A172 (cell line): ENCODE measurements around the gene SYPL2. TPM values are rescaled to one million over a fixed set of nuclear protein-coding genes. Genes with fewer than 3 reads are reported as not detected.
"Not testable (repeated sequence)": the region's sequence is repeated elsewhere in the genome, so short reads cannot be mapped to it uniquely, and the experiment has no call there.

Source experiments
- DNase-seq: peaks from one replicate; pipeline ENCODE4 v3.0.0-alpha.2; 2015; ENCODE audit warnings: low spot score
- total RNA-seq: library from RNA; depleted of rRNA; stranded (reverse); fragments of >200 nt; shearing (Covaris generic); gene quantifications from 2 replicates; pipeline ENCODE4 v1.2.3, GENCODE V29; 2014

Gene SYPL2
- total RNA-seq, 1 experiment from 2014 or later = not detected

DNA sequence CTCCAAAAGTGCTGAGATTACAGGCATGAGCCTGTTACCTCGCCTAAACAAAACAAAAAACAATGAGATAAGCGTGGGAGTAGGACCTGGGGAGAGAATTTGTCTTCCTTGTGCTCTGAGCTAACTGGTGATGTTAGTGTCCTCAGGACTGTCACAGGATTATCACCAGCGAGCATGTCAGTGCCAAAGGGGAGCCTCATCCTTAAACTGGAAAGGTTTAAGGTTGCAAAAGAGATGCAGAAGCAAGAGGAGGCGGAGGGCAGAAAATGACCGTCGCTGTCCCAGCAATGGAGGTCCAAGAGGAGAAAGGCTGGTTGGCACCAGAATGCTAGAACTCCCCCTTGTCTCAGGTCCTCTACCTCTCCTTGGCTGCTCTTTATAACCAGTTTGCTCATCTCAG, 3.9 kb downstream of the SYPL2 start:
- no peak for DNase-seq

DNA sequence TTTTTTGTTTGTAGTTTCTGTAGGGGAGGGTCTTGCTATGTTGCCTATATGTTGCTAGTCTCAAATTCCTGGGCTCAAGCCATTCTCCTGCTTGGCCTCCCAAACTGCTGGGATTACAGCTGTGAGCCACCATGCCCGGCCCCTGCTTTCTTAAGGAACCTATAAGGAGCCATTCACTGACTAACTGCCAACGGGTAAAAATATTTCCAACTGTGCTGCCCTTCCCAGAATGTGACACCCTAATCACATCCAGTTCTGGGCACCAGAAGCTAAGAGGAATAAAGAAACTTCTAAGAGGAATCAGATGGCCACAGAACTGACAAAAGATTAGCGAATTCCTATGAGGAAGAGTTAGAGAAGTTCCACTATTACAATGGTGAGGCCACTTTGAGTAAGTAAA, 6.4 kb downstream of the SYPL2 start:
- DNase-seq = no peak

DNA sequence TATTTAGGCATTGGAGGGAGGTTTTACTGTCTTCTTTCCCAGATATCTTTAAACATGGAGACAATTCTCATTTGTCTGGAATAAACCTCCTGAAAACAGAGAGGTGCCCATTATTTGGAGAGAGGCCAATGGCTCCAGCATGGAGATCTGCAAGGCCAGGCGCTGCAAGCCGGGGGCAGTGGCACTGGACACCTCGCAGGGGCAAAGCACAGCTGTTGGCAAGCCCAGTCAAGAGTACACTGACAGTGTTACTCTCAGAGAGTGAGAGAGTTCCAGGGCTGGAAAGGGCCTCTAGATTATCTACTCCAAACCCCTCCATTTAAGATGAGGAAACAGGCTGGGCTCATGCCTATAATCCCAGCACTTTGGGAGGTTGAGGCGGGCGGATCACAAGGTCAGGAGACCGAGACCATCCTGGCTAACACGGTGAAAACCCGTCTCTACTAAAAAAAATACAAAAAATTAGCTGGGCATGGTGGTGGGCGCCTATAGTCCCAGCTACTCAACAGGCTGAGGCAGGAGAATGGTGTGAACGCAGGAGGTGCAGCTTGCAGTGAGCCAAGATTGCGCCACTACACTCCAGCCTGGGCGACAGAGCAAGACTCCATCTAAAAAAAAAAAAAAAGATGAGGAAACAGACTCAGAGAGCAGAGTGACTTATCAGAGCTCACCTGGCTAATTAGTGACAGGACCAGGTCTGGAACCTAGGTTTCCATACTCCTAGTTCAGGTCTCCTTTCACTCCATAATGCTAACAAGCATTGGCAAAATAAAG, 7.1 kb downstream of the SYPL2 start:
- not testable (repeated sequence) for DNase-seq

DNA sequence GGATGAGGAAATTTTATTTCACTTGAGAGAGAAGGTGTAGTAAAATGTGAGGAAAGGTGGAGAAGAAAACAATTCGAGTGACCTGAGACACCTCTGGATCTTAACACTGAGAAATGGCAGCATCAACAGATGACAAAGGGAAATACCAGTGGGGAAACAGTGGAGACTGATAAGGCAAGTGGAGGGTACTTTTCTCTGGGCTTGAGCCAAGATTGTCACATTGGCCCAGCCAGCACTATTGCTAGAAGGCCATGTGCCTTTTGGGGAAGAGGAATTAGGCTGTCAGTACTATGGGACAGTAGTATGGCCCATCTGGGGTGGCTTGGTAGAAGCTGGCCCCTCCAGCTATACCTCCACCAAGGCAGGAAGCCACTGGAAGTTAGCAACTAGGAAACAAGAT, 8.4 kb downstream of the SYPL2 start:
- DNase-seq = no peak

DNA sequence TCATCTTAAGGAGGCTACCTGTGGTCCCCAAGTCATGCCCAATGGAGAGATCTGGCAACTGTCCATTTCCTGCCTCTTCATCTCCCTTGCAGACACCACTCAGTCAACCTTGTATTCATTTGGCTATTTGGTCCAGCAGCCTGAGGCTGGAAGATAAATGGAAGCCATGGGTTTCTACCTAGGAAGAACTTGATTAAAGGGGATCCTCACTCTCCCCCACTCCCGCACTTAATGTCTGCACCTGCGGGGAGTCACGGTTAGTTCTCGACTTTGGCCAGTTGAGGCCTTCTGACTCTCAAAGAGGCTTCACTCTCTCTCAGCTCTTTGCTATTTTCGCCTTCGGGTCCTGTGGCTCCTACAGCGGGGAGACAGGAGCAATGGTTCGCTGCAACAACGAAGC, 8.9 kb downstream of the SYPL2 start:
- no peak for DNase-seq

DNA sequence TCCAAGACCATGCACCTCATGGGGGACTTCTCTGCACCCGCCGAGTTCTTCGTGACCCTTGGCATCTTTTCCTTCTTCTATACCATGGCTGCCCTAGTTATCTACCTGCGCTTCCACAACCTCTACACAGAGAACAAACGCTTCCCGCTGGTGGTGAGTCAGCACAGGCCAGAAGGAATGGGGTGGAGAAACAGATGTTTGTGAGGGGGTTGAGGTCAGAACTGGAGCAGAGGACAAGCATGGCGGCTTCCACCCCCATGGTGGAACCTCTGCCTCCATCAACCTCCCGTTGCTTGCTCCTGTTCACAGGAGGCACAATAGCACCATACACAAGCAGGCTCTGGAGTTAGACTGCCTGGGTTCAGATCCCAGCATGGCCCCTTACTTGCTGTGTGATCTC, 10.5 kb downstream of the SYPL2 start:
- no peak for DNase-seq

DNA sequence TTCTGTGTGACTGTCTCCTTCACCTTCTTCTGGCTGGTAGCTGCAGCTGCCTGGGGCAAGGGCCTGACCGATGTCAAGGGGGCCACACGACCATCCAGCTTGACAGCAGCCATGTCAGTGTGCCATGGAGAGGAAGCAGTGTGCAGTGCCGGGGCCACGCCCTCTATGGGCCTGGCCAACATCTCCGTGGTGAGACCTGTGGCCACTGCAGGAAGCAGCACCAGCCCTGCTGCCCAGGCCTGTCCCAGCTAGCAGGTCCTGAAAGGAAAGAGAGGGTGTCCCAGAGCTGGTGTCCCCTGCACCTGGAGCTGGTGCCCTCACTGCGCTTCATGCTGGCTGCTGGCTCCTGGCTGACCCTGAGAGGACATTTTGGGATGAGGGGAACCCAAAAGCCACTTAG, 11.5 kb downstream of the SYPL2 start:
- DNase-seq = no peak

DNA sequence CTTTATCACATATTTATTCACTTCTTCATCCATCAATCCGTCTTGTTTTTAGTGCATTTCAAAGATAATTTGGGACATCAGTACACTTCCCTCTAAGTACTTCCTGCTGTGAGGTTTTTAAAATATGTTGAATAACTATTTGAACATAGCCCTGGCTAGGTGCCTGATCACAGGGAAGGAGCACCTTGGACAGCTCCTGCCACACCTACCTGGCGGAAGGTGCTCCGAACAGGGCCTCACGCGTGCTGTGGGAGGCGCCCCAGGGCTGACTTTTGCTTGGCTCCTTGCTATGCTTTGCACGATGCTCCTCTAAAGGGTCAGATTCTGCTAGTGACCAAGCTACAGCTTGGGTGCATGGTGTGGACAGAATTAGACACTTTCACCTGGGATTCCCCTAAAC, 12.5 kb downstream of the SYPL2 start:
- DNase-seq = no peak

DNA sequence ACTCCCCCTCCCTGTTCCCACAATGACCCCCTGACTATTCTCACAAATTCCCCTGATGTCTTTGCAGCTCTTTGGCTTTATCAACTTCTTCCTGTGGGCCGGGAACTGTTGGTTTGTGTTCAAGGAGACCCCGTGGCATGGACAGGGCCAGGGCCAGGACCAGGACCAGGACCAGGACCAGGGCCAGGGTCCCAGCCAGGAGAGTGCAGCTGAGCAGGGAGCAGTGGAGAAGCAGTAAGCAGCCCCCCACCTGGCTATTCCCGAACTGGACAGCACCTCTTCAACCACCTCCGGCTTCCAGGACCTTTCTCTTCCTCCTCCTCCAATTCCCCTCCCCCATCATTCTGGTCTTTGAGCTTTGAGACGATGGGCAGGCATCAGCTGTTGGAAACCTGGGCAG, 13.0 kb downstream of the SYPL2 start:
- no peak for DNase-seq

DNA sequence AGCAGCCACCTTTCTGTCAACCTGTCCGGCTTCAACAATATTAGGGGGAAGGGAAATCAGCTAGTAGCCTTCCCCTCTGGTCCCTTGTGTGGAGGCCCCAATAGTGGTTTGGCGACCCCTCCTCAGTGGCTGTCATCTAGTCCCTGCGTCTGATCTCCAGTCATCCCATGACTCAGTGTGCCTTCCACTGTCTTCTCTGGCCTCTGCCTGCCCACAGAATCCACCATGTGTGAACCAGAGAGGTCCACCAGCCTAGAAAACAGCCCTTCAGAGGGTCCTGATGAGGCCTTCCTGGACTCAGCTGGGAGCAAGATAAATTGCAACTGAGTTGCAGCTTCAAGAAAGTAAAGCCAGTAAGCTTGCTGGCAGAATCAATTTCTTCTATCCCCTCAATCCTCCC, 13.6 kb downstream of the SYPL2 start:
- no peak for DNase-seq

DNA sequence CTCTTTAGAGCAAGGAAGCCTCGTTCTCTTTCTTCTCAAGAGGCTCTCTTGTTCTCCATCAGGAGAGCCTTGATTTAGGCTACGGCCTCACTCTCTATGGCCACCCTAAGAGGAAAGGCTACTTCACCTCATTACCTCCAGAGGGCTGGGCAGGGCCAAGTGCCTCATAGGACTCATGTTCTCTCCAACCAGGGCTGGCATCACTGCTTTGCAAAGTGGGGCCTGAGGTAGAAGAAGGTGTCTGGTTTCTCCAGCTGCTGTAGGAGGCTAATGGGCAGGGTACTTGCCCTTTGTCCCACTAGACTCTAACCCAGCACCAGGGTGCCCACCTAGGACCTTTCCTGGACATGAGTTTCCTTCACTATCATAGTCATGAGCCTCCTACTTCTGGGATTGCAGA, 15.3 kb downstream of the SYPL2 start:
- DNase-seq = no peak

DNA sequence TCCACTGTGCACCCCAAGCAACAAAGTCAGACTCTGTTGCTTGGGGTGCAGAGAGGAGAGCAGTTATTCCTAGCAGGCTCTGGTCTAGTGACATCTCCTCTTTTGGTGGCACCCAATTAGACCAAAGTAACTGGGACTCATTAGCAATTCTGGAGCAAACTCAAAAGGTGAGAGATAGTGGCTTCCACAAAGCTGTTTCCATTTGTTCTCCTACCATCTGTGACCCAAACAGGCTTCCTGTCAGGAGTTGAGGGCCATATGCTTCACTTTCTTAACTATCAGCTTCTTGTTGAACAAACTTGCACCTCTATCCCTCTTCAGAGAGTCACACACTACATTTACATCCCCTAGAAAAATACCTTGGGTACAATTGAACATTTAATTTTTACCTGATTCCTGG, 15.9 kb downstream of the SYPL2 start:
- no peak for DNase-seq

DNA sequence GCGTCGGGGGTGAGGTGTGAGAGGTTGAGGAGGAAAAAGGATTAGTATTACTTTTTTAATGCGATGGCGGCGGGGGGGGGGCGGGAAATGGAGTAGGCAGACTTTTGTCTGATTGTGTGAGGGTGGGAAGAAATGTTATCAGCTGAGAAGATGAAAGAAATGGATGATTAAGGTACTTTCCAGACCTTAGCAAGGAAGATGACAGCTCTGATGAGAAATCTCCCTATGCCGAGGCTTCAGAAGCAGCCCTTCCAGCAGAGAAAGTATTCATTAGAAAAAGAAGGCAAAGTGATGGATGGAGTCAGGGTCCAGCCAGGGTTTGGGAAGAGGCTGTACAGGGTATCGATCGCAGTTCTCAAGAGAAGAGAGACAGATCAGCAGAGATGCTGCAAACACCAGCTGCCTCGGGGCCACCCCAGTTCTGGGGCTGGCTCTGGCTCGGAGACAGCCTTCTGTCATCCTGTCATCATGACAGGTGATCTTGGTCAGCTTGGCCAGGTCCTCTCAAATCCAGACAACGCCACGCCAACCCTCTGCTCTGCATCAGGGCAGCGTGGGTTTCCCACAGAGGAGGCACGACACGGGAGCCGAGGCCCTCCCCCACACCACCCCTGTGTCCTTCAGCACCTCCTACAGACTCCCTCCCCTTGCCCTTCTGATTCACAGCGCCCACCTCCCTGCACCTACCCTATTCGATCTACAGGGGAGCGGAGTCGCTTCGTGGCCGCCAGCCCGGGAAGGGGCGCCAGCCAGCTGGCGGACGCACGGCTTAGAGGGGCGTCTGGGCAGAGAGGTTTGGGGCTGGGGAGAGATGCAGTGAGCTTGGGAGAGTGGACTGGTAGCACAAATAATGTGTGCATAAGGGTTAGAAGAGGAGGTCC, 16.7 kb downstream of the SYPL2 start:
- no peak for DNase-seq

DNA sequence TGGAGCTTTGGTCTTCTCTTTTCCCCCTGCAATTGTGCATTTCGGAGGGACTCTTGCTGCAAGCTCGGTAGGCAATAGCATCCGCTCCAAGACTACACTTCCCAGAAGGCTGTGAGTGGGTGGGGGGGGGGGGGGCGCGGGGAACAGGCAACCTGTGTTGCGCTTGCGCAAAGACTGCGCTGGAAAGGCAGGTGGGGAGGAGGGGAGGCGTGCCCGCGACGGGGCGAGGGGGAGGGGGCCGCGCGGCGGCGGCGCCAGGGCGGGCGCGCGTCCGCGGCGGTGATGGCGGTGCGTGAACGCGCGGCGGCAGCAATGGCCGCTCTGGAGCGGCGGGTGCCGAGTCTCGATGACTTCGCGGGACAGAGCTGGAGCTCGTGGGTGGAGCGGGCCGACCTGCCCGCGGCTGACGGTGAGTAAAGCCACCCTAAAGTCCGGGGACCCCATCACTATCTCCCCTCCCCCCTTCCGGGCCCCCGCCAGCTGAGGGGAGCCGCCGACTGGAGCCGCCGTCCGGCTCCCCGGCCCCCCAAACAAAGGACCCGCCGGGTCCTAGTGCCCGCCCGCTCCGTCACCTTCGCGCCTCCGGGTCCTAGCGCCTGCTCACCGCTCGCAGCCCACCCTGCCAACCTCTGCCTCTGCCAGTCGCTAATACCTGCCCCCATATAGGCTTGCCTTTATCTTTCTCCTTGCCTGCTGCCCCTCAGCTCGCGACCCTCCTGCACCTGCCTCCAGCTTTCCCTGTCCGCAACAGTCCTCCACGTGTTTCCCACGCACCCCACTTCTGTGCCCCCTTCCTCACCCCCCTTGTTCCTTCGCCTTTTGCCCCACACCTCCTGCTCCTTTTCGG, 17.5 kb downstream of the SYPL2 start, which contains the start of gene ATXN7L2:
TSS of gene ATXN7L2 (plus strand) at position 234 of the 847 bp plus-strand sequence. CDS start at position 283, 49 bp downstream.
- DNase-seq = peak; percentile 69

DNA sequence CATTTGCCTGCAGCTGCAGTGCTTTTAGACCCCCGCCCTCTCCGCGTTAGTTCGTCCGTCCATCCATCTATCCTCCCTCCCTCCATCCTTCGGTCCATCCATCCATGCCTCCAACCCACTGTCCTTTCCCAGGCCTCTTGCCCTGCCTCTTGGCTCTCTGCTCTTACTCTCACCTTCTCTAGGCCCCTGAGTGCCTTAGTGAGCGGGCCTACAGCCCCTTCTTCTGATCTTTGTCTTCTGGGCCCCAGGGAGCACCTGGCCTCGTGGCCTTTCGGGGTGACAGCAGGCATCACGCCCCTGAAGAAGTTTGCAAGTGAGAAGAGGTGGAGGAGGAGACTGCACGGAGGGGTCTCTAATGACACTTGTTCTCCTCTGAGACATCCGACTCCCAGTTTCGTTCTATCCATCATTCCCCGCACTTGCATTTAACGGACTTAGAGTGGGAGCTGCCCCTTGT, 18.2 kb downstream of the SYPL2 start:
- DNase-seq = no peak

DNA sequence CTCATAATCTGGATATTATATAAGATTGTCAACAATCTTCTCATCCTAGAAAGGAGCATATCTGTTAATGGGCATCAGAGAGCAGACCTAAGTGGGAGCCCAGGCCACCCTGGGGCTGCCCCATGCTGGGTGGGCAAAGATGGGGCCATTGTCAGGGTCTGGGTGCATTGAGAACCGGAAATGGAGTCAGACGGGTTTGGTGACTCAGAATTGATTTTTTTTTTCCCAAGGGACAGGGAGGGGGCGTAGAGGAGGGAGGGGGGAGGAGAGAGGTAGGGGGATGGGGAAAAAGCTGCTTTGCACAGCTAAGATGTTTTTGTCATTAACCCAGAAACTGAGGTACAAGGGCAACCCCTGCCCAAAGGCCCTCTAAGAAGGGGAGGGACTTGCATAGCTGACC, 18.7 kb downstream of the SYPL2 start:
- no peak for DNase-seq

DNA sequence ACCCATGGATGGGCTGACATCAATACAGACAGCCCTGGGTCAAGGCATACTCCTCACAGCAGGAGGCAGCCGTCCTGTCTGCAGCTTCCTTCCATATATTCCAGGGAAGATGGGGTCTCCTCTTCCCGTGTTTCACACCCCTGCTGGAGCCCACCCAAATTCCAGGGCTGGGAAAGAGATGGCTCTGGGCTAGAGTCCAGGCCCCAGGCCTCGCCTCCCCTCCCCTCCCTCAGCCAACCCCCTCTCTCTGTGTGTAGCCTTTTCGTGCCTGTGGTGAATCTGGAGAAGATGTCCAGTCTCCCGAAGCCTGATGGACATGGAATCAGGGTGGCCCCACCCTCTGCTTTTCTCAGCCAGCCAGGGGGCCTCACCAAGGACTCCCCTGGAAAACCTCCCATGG, 20.9 kb downstream of the SYPL2 start:
- no peak for DNase-seq

DNA sequence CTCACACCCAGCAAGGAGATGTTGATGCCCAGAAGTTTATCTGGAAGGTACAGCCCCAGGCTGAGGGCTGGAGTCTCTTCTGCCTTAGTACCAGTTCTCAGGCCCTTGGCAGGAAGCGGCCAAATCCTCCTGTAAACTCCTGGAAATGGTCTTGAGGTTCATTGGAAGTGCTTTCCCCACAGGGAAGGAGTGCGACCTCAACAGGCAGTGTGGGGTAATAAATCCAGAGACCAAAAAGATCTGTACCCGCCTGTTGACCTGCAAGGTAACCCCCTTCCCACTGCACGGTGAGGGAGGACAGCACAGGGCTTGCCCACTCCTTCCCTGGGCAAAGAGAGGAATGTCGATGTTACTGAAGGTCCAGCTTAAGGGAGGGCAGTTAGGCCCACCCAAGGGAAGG, 21.9 kb downstream of the SYPL2 start:
- no peak for DNase-seq

DNA sequence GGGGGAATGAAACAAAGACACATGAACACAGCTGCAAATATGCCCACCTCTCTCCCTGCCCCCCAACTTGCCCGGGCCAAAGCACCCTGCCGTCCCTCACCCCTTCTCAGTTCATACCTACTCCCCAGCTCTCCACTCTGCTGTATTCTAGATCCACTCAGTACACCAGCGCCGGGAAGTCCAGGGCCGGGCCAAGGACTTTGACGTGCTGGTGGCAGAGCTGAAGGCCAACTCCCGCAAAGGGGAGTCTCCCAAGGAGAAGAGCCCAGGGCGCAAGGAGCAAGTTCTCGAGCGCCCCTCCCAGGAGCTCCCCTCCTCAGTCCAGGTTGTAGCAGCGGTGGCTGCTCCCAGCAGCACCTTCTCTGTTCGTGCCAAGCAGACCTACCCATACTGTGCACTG, 22.4 kb downstream of the SYPL2 start:
- DNase-seq = no peak

DNA sequence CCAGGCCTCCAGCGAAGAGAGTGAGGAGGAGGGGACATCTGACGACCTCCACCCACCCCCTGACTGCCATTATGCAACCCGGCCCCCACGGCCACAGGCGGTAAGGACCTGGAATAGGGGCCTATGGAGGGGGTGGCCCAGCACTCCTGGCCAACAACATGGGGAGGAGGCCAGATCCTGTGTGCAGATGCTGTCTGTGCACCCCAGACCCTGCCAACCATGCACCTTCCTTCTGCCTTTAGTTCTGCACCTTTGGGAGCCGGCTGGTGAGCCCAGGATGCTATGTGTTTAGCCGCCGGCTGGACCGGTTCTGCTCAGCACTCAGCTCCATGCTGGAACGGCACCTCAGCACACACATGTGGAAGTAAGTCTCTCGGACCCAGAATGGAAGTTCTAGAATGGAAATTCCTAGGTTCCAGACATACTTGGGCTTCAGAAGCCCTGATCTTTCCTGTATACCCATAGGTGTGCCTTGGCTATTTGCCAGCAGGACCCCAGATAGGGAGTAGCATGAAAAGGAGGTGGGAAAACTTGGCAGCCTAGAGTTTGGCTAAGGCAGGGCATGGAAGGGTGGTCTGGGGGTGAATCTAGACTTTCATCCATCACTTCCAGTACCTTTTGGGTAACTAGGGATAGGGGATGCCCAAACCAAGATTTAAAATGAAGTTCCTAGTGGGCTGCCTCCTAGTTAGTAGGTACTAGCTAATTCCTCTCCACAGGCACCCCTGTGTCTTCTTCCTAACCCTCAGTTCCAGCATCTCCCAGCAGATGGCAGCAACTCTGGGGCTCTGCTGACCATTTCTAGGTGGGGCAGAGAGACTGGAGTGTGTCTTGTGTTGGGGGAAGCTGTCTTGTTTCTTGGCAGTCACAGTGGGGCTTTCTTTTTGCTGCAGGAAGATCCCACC, 23.9 kb downstream of the SYPL2 start:
- peak; percentile 44 for DNase-seq

DNA sequence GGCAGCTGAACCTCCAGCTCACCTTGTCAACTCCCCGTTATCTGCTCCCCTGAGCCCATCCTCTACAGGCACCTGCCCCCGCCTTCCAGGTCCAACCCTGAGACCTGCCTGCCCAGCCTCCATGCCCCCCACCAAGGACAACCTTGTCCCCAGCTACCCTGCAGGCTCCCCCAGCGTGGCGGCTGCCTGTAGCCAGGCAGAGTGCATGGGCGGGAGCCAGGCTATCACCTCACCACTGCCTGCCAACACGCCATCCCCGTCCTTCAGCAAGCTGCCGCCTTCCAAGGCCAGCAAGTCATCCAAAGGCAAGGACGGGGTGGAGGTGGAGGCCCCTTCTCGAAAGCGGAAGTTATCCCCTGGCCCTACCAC, 24.6 kb downstream of the SYPL2 start:
- no peak for DNase-seq
